Right lobe of liver (tissue), 4 donors: ENCODE measurements around the gene ZAR1.

ENCODE experiments used
- POLR2A ChIP-seq: fragments of 450-650 bp; IDR thresholded peaks from one replicate; pipeline ENCODE4 v1.6.1; 2017; ENCODE audit warnings: antibody characterized with exemption, mild to moderate bottlenecking
- TF ChIP-seq, protein P1 (sequence below), 4 donors: fragments of 200-600 bp in 3 of 4; fragments of 450-650 bp in 1 of 4; IDR thresholded peaks; one replicate each; pipeline versions ENCODE4 v1.5.1 to v1.8.0; 2016 to 2022; ENCODE audit warnings: antibody characterized with exemption in 4 of 4, mild to moderate bottlenecking in 2 of 4
- donor health status: DM: no; HTN: no; CAD: no.
- donor health status: DM: no; HTN: no; CAD: no.
- donor health status: DM: no; HTN: yes; CAD: no.

DNA sequence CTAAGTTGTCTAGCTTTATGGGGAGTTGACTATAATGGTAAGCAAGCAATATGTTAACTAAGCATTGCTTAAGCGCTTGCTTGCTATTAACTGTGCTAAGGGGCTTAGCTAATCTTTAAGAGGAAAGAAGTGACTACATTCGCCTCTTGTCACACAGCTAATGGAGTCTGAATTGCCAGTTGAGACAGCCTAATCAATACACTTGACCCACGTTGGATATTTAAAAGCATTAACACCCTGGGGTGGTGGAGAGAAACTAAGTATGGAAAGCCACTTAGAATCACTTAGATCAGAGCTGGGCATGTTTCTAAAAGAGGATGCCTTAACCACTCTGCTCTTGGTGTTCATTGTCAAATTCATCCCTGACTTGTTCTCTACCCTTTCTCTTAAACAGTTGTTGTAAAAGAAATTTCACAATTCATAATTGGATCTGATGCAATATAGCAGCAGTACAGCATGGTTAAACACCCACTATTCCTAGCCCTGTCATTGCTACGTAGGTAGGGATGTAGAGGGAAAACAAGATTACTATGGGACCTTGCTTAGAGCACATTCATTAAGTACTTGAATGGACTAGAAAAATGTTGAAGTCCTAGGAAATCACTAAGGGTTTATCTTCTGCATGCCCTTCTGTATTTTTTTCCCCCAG, 3.5 kb downstream of the ZAR1 start:
- TF ChIP-seq, protein P1, sequence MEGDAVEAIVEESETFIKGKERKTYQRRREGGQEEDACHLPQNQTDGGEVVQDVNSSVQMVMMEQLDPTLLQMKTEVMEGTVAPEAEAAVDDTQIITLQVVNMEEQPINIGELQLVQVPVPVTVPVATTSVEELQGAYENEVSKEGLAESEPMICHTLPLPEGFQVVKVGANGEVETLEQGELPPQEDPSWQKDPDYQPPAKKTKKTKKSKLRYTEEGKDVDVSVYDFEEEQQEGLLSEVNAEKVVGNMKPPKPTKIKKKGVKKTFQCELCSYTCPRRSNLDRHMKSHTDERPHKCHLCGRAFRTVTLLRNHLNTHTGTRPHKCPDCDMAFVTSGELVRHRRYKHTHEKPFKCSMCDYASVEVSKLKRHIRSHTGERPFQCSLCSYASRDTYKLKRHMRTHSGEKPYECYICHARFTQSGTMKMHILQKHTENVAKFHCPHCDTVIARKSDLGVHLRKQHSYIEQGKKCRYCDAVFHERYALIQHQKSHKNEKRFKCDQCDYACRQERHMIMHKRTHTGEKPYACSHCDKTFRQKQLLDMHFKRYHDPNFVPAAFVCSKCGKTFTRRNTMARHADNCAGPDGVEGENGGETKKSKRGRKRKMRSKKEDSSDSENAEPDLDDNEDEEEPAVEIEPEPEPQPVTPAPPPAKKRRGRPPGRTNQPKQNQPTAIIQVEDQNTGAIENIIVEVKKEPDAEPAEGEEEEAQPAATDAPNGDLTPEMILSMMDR (IDR thresholded peaks at IDR 0.05), result no peak
- no peak for TF ChIP-seq POLR2A
